Activated CD8-positive, alpha-beta T cell treated with anti-CD3 and anti-CD28 coated beads for 36 hours (primary cell): ENCODE results near the gene BTN2A1. TPM values are rescaled to one million over a fixed set of nuclear protein-coding genes. Genes with fewer than 3 reads are reported as not detected.
"Not testable (repeated sequence)": the region's sequence is repeated elsewhere in the genome, so short reads cannot be mapped to it uniquely, and the experiment has no call there.

Experiments used
- ATAC-seq: fragments of 200-7000 bp; cut with Tn5 transposase; one replicate; pipeline ENCODE4 v1.10.0; 2021; ENCODE audit warnings: mild to moderate bottlenecking, moderate library complexity
- CTCF ChIA-PET: fragments of 350-600 bp; sonication (Branson Sonifier 250); formaldehyde crosslinking; loops from one replicate; lab custom pipeline; 2021; ENCODE audit warnings: antibody characterized with exemption; lab: Charles Lee
- POLR2A ChIA-PET: fragments of 350-600 bp; sonication (Branson Sonifier 250); formaldehyde crosslinking; loops from one replicate; lab custom pipeline; 2021; ENCODE audit warnings: antibody characterized with exemption; lab: Charles Lee
- DNase-seq: peaks from one replicate; pipeline ENCODE4 v3.0.0-alpha.2; 2020
- H3K27ac Mint-ChIP-seq: one replicate; pipeline ENCODE4 v1.8.0; 2021; ENCODE audit warnings: mild to moderate bottlenecking, mixed read lengths
- H3K27me3 Mint-ChIP-seq: one replicate; pipeline ENCODE4 v1.8.0; 2021; ENCODE audit warnings: mixed read lengths
- H3K36me3 Mint-ChIP-seq: one replicate; pipeline ENCODE4 v1.8.0; 2021; ENCODE audit warnings: low read depth, mixed read lengths
- H3K4me1 Mint-ChIP-seq: one replicate; pipeline ENCODE4 v1.8.0; 2021; ENCODE audit warnings: low read depth, mixed read lengths
- H3K4me3 Mint-ChIP-seq: one replicate; pipeline ENCODE4 v1.8.0; 2021; ENCODE audit warnings: mild to moderate bottlenecking, moderate library complexity, mixed read lengths
- H3K9me3 Mint-ChIP-seq: one replicate; pipeline ENCODE4 v1.8.0; 2021; ENCODE audit warnings: mixed read lengths
- intact Hi-C: fragments of 100-400 bp; cut with micrococcal nuclease; formaldehyde crosslinking; loops from one replicate; pipeline ENCODE4 v1.10.0; 2022
- total RNA-seq, 2 experiments: library from RNA; stranded (reverse); gene quantifications; one replicate each; pipeline ENCODE4 v1.2.3, GENCODE V29; 2021
- TF ChIP-seq, protein P1 (sequence below): fragments of 200-600 bp; IDR thresholded peaks from one replicate; pipeline ENCODE4 v1.8.0; 2022; ENCODE audit warnings: antibody characterized with exemption, mild to moderate bottlenecking

Gene BTN2A1
- total RNA-seq, 2 experiments from 2014 or later, result 14.2 to 16.2 TPM

DNA sequence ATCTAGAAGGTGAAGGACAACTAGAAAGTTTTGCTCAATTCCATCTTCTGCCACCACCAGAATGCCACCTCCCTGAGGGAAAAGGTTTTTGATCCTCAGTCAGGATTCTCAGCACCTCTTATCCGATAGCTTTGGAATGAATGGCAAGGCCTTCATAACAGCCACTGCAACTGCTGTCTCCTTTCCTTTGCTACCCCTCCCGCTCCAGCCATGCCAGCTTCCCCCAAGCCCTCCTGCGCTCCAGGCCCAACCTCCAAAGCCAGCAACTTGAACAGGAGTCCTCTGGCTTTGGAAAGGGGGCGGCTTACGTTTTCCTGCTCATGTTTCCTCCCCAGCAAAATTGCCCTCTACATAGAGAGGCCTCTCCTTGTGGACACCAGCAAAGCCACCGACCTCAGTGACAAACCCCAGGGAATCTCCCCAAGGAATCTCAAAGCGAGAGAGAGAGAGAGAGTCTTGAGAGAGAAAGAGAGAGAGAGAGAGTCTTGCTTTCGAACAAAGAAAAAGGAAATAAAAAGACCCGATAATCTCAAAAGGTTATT, 420 bp upstream of the BTN2A1 start:
- DNase-seq, result no peak
- intact Hi-C loops, result no loop called here
- H3K9me3 Mint-ChIP-seq, result no peaks in the 10 kb centered on the region
- CTCF ChIA-PET, result no interaction called here
- peak; percentile 21 for ATAC-seq
- peak overlapping the region; percentile 95 for H3K27ac Mint-ChIP-seq
- TF ChIP-seq, protein P1, sequence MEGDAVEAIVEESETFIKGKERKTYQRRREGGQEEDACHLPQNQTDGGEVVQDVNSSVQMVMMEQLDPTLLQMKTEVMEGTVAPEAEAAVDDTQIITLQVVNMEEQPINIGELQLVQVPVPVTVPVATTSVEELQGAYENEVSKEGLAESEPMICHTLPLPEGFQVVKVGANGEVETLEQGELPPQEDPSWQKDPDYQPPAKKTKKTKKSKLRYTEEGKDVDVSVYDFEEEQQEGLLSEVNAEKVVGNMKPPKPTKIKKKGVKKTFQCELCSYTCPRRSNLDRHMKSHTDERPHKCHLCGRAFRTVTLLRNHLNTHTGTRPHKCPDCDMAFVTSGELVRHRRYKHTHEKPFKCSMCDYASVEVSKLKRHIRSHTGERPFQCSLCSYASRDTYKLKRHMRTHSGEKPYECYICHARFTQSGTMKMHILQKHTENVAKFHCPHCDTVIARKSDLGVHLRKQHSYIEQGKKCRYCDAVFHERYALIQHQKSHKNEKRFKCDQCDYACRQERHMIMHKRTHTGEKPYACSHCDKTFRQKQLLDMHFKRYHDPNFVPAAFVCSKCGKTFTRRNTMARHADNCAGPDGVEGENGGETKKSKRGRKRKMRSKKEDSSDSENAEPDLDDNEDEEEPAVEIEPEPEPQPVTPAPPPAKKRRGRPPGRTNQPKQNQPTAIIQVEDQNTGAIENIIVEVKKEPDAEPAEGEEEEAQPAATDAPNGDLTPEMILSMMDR, result no peak
- H3K4me3 Mint-ChIP-seq, result peak overlapping the region; percentile 92
- no peaks in the 10 kb centered on the region for H3K27me3 Mint-ChIP-seq
- peaks cover 44% of the 10 kb centered on the region for H3K4me1 Mint-ChIP-seq
- peaks cover 35% of the 10 kb centered on the region for H3K36me3 Mint-ChIP-seq
- POLR2A ChIA-PET, result no interaction called here

DNA sequence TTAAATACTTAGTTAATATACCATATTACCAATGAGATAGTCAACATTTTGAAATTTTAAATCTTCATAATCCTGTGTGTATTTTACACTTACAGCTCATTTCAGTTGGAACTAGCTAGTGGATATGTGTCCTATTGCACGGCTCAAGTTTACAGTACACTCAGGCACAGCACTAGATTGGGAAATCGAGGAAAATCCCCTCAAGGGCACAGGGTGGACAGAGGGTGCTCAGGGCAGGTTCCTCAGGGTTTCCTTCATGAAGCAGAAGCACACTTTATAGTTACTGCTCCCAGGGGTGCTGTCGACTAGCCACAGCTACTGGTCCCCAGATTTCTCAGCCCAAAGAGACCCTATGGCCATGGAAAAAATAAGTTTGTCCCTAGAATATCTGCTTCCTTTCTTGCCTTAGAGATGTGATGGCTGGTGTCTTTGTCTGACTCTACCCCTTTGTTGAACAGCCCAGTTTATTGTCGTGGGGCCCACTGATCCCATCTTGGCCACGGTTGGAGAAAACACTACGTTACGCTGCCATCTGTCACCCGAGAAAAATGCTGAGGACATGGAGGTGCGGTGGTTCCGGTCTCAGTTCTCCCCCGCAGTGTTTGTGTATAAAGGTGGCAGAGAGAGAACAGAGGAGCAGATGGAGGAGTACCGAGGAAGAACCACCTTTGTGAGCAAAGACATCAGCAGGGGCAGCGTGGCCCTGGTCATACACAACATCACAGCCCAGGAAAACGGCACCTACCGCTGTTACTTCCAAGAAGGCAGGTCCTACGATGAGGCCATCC, 1.5 kb downstream of the BTN2A1 start:
- H3K27me3 Mint-ChIP-seq, result no peaks in the 10 kb centered on the region
- H3K4me1 Mint-ChIP-seq, result peaks cover 58% of the 10 kb centered on the region
- H3K36me3 Mint-ChIP-seq, result peaks cover 53% of the 10 kb centered on the region
- H3K27ac Mint-ChIP-seq, result peak overlapping the region; percentile 52
- H3K9me3 Mint-ChIP-seq, result no peaks in the 10 kb centered on the region
- ATAC-seq, result no peak
- ChIA-PET CTCF (no interaction called here), POLR2A (interaction anchor here (0.6 kb wide), 1 partner anchor 45 kb away, joined by 3 read pairs; no protein-coding TSS in a partner anchor)
- H3K4me3 Mint-ChIP-seq, result peak overlapping the region; percentile 50
- TF ChIP-seq, protein P1, result no peak
- DNase-seq, result no peak
- intact Hi-C loops, result no loop called here

DNA sequence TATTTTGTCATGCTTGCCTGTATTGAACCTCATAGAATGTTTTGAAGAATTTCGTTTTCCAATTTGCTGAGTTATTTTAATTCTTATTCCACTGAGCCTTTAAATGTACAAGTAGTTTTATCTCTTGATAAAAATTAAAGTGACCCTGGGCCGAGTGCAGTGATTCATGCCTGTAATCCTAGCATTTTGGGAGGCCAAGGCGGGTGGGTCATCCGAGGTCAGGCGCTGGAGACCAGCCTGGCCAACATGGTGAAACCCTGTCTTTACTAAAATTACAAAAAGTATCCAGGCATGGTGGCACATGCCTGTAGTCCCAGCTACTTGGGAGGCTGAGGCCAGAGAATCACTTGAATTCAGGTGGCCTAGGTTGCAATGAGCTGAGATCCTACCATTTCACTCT, 3.6 kb downstream of the BTN2A1 start:
- ATAC-seq, H3K4me3 Mint-ChIP-seq, H3K27me3 Mint-ChIP-seq, H3K9me3 Mint-ChIP-seq, POLR2A ChIA-PET, H3K27ac Mint-ChIP-seq, intact Hi-C loops, DNase-seq: not testable (repeated sequence)
- Mint-ChIP-seq H3K4me1 (peaks cover 63% of the 10 kb centered on the region), H3K36me3 (peaks cover 72% of the 10 kb centered on the region)
- CTCF ChIA-PET, result interaction anchor here (0.6 kb wide), 1 partner anchor 111 kb away, joined by 3 read pairs; no protein-coding TSS in a partner anchor

DNA sequence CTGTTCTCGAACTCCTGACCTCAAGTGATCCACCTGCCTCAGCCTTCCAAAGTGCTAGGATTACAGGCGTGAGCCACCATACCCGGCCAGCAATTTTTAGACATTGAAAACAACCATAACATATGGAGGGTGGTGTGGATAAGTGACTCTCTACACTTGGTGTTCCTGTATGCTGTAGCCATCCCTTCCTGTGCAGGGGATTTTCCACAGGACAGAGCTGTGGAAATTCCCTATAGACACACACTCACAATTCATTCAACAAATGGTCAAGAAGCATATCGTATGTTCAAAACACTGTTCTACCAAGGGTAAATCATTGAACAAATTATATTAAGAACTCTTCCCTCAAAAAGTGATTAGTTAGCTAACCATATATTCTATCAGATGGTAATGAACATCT, 6.3 kb downstream of the BTN2A1 start:
- TF ChIP-seq, protein P1, result no peak
- Mint-ChIP-seq H3K27me3 (no peaks in the 10 kb centered on the region), H3K4me3 (no peak overlapping the region), H3K9me3 (no peaks in the 10 kb centered on the region), H3K4me1 (peaks cover 48% of the 10 kb centered on the region), H3K36me3 (peaks cover 84% of the 10 kb centered on the region), H3K27ac (peak overlapping the region; percentile 30)
- no peak for ATAC-seq
- intact Hi-C loops, result no loop called here
- ChIA-PET CTCF (no interaction called here), POLR2A (no interaction called here)
- DNase-seq, result no peak

DNA sequence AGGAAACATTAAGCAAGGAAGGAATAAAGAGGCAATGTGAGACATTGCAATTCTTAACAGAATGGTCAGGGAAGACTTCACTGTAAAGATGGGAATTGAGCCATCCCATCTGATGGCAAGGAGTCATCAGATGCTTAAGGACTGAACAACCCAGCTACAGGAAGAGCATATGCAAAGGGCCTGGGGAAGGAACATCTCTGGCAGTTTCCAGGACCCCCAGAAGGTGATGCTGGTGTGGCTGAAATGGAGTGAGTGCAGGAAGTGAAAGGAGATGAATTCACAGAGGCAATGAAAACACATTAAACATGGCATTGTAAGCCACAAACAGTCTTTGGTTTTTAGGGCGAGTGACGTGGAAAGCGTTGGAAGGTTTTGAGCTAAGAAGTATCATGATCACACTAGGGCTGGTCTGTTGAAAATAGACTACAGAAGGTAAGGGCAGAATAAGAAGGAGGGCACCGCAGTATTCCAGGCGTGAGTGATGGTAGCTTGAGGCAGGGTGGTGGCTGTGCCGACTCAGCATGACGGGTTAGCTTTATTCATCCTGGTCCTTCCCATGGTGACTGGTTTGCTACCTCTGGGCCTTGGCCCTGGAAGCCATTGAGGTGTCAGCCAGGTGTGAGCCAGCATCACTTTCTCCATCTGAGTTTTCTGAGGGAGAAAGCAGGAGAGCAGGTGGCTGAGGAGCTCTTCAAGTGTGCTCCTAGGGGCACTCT, 6.8 kb downstream of the BTN2A1 start:
- peaks cover 42% of the 10 kb centered on the region for H3K4me1 Mint-ChIP-seq
- POLR2A ChIA-PET, result interaction anchor here (0.8 to 0.9 kb wide), 2 partner anchors 9 to 73 kb away, joined by 3 to 4 read pairs; no protein-coding TSS in a partner anchor
- TF ChIP-seq, protein P1, result no peak
- H3K36me3 Mint-ChIP-seq, result peaks cover 82% of the 10 kb centered on the region
- no peak for ATAC-seq
- no peak overlapping the region for H3K4me3 Mint-ChIP-seq
- DNase-seq, result no peak
- peak overlapping the region; percentile 30 for H3K27ac Mint-ChIP-seq
- CTCF ChIA-PET, result interaction anchor here (1.3 kb wide), 1 partner anchor 9 kb away, joined by 3 read pairs; no protein-coding TSS in a partner anchor
- H3K9me3 Mint-ChIP-seq, result no peaks in the 10 kb centered on the region
- H3K27me3 Mint-ChIP-seq, result no peaks in the 10 kb centered on the region
- intact Hi-C loops, result no loop called here
